Measurements from ENCODE around the gene GOT2.

GOT2 gene

GRCh38 chr16:58767581-58767980 lies 33.5 kb upstream of the GOT2 start:
- Histone ChIP-seq H3K27ac (ENCODE audit: low read length) (no peak overlapping the region), H4K20me1 (ENCODE audit: insufficient read depth, low read length) (no peaks in the 10 kb centered on the region), H3K79me2 (ENCODE audit: low read length) (no peaks in the 10 kb centered on the region), H3K9ac (ENCODE audit: low read length) (no peak overlapping the region), H3K4me2 (ENCODE audit: low read length) (no peak overlapping the region), H3K9me3 (ENCODE audit: insufficient read depth, low read length) (no peaks in the 10 kb centered on the region), H3K36me3 (replicated peaks; ENCODE audit: low read depth, low read length) (no peaks in the 10 kb centered on the region), H3K27me3 (ENCODE audit: low read depth, low read length) (peaks cover 31% of the 10 kb centered on the region), H3K4me1 (ENCODE audit: low read length) (no peaks in the 10 kb centered on the region), H2AFZ (ENCODE audit: low read depth, low read length) (no peak overlapping the region), H3K4me3 (ENCODE audit: low read length) (no peak overlapping the region)
- TF ChIP-seq CTCF (IDR thresholded peaks at IDR 0.05; ENCODE audit: low read depth, low read length) (no peak), EZH2phosphoT487 (IDR thresholded peaks at IDR 0.05; ENCODE audit: low read depth) (no peak)

- Histone ChIP-seq H3K36me3 (replicated peaks; ENCODE audit: low read depth, low read length) (no peaks in the 10 kb centered on the region), H2AFZ (ENCODE audit: low read depth, low read length) (no peak overlapping the region), H4K20me1 (ENCODE audit: insufficient read depth, low read length) (no peaks in the 10 kb centered on the region), H3K27ac (ENCODE audit: low read length) (no peak overlapping the region), H3K4me2 (ENCODE audit: low read length) (no peak overlapping the region), H3K27me3 (ENCODE audit: low read depth, low read length) (peaks cover 5% of the 10 kb centered on the region; the same call in 1 of the 2 replicates), H3K9me3 (ENCODE audit: insufficient read depth, low read length) (no peaks in the 10 kb centered on the region), H3K9ac (ENCODE audit: low read length) (no peak overlapping the region), H3K79me2 (ENCODE audit: low read length) (no peaks in the 10 kb centered on the region), H3K4me1 (ENCODE audit: low read length) (peaks cover 9% of the 10 kb centered on the region), H3K4me3 (ENCODE audit: low read length) (no peak overlapping the region)
- TF ChIP-seq EZH2phosphoT487 (IDR thresholded peaks at IDR 0.05; ENCODE audit: low read depth) (no peak), CTCF (IDR thresholded peaks at IDR 0.05; ENCODE audit: low read depth, low read length) (no peak)
These were observed 22.7 kb upstream of the GOT2 start for GRCh38 chr16:58756650-58757332.

GRCh38 chr16:58755989-58756649 lies 22.0 kb upstream of the GOT2 start:
- peak overlapping the region; percentile 80 for H3K4me2 ChIP-seq (ENCODE audit: low read length)
- TF ChIP-seq EZH2phosphoT487 (IDR thresholded peaks at IDR 0.05; ENCODE audit: low read depth) (no peak), CTCF (IDR thresholded peaks at IDR 0.05; ENCODE audit: low read depth, low read length) (peak; percentile 87)
- H2AFZ ChIP-seq (ENCODE audit: low read depth, low read length) = peak overlapping the region; percentile 73

GRCh38 chr16:58753711-58754134 lies 19.6 kb upstream of the GOT2 start:
- H3K9ac ChIP-seq (ENCODE audit: low read length) = no peak overlapping the region
- no peaks in the 10 kb centered on the region for H3K79me2 ChIP-seq (ENCODE audit: low read length)
- H3K4me3 ChIP-seq (ENCODE audit: low read length) = no peak overlapping the region
- no peaks in the 10 kb centered on the region for H3K9me3 ChIP-seq (ENCODE audit: insufficient read depth, low read length)
- no peak for TF ChIP-seq CTCF (IDR thresholded peaks at IDR 0.05; ENCODE audit: low read depth, low read length)
- TF ChIP-seq EZH2phosphoT487 (IDR thresholded peaks at IDR 0.05; ENCODE audit: low read depth) = no peak
- H4K20me1 ChIP-seq (ENCODE audit: insufficient read depth, low read length) = no peaks in the 10 kb centered on the region
- H3K27ac ChIP-seq (ENCODE audit: low read length) = no peak overlapping the region
- H3K27me3 ChIP-seq (ENCODE audit: low read depth, low read length) = peaks cover 5% of the 10 kb centered on the region; the same call in 1 of the 2 replicates
- H2AFZ ChIP-seq (ENCODE audit: low read depth, low read length) = no peak overlapping the region
- peaks cover 9% of the 10 kb centered on the region for H3K4me1 ChIP-seq (ENCODE audit: low read length)
- H3K4me2 ChIP-seq (ENCODE audit: low read length) = no peak overlapping the region
- H3K36me3 ChIP-seq (replicated peaks; ENCODE audit: low read depth, low read length) = no peaks in the 10 kb centered on the region

More at GRCh38 chr16:58755989-58756649, 22.0 kb upstream of the GOT2 start:
- Histone ChIP-seq H3K36me3 (replicated peaks; ENCODE audit: low read depth, low read length) (no peaks in the 10 kb centered on the region), H3K9ac (ENCODE audit: low read length) (peak overlapping the region; percentile 24; the same call in 1 of the 2 replicates), H3K4me3 (ENCODE audit: low read length) (peak overlapping the region; percentile 73), H3K9me3 (ENCODE audit: insufficient read depth, low read length) (no peaks in the 10 kb centered on the region), H3K27ac (ENCODE audit: low read length) (no peak overlapping the region), H4K20me1 (ENCODE audit: insufficient read depth, low read length) (no peaks in the 10 kb centered on the region), H3K79me2 (ENCODE audit: low read length) (no peaks in the 10 kb centered on the region), H3K27me3 (ENCODE audit: low read depth, low read length) (peaks cover 5% of the 10 kb centered on the region; the same call in 1 of the 2 replicates), H3K4me1 (ENCODE audit: low read length) (peaks cover 9% of the 10 kb centered on the region)
